Epithelial cell of proximal tubule (primary cell): ENCODE data around the gene AAK1. TPM values are rescaled to one million over a fixed set of nuclear protein-coding genes. Genes with fewer than 3 reads are reported as not detected.
"Not testable (repeated sequence)": the region's sequence is repeated elsewhere in the genome, so short reads cannot be mapped to it uniquely, and the experiment has no call there.

Experiments used
- DNase-seq: peaks from one replicate; pipeline ENCODE4 v3.0.0-alpha.2; 2011; ENCODE audit warnings: low read depth
- H3K4me3 ChIP-seq: 2 replicates; pipeline ENCODE4 v1.5.1; 2011; ENCODE audit warnings: low read depth, mild to moderate bottlenecking, low read length
- CTCF ChIP-seq: conservative IDR thresholded peaks from 2 replicates; pipeline ENCODE4 v1.5.1; 2012; ENCODE audit warnings: low read depth, mild to moderate bottlenecking, low read length
- total RNA-seq: library from RNA; depleted of rRNA; stranded (reverse); fragments of >200 nt; gene quantifications from 2 replicates; pipeline ENCODE4 v1.2.3, GENCODE V29; 2015

The AAK1 gene
- total RNA-seq, 1 donor from 2014 or later: 32.2 TPM

GRCh38 chr2:69578198-69578540, 65.4 kb downstream of the AAK1 start:
- no peak for DNase-seq
- no peak overlapping the region for H3K4me3 ChIP-seq
- TF ChIP-seq CTCF: no peak

- no peak for TF ChIP-seq CTCF
- H3K4me3 ChIP-seq: no peak overlapping the region
- no peak for DNase-seq
Measured at GRCh38 chr2:69577467-69578197, 65.9 kb downstream of the AAK1 start.

- no peak overlapping the region for H3K4me3 ChIP-seq
- no peak for DNase-seq
- no peak for TF ChIP-seq CTCF
Measured at GRCh38 chr2:69576880-69577279, 66.7 kb downstream of the AAK1 start.

- no peak overlapping the region for H3K4me3 ChIP-seq
- TF ChIP-seq CTCF: no peak
- DNase-seq: no peak
Measured at GRCh38 chr2:69575926-69576325, 67.6 kb downstream of the AAK1 start.

GRCh38 chr2:69575371-69575770, 68.2 kb downstream of the AAK1 start:
- not testable (repeated sequence) for DNase-seq, H3K4me3 ChIP-seq

GRCh38 chr2:69572641-69573040, 70.9 kb downstream of the AAK1 start:
- no peak overlapping the region for H3K4me3 ChIP-seq
- TF ChIP-seq CTCF: no peak
- DNase-seq: no peak

- no peak for DNase-seq
- no peak overlapping the region for H3K4me3 ChIP-seq
Measured at GRCh38 chr2:69571189-69571588, 72.3 kb downstream of the AAK1 start.

More at GRCh38 chr2:69571189-69571588, 72.3 kb downstream of the AAK1 start:
- no peak for TF ChIP-seq CTCF
